ENCODE measurements around the gene FOXA1.

Gene FOXA1

GRCh38 chr14:37553935-37554550, 41.0 kb downstream of the FOXA1 start:
- Histone ChIP-seq H3K4me1 (ENCODE audit: control insufficient read depth, insufficient read depth, low read length) (no peaks in the 10 kb centered on the region), H3K9me3 (ENCODE audit: control insufficient read depth, insufficient read depth, low read length) (no peaks in the 10 kb centered on the region), H3K27ac (ENCODE audit: low read length) (no peak overlapping the region), H3K27me3 (ENCODE audit: control insufficient read depth, insufficient read depth, low read length) (no peaks in the 10 kb centered on the region), H3K36me3 (ENCODE audit: control insufficient read depth, insufficient read depth, low read length) (no peaks in the 10 kb centered on the region), H3K4me3 (ENCODE audit: low read length) (no peak overlapping the region)
- no peak for DNase-seq (ENCODE audit: low read depth, low spot score)
- no CpG with 5 or more reads among the region's 1 CpG for WGBS (ENCODE audit: insufficient coverage, insufficient read length)

GRCh38 chr14:37551119-37551518, 43.9 kb downstream of the FOXA1 start:
- Histone ChIP-seq H3K9me3 (ENCODE audit: control insufficient read depth, insufficient read depth, low read length) (no peaks in the 10 kb centered on the region), H3K4me1 (ENCODE audit: control insufficient read depth, insufficient read depth, low read length) (no peaks in the 10 kb centered on the region), H3K4me3 (ENCODE audit: low read length) (no peak overlapping the region), H3K36me3 (ENCODE audit: control insufficient read depth, insufficient read depth, low read length) (no peaks in the 10 kb centered on the region), H3K27me3 (ENCODE audit: control insufficient read depth, insufficient read depth, low read length) (no peaks in the 10 kb centered on the region), H3K27ac (ENCODE audit: low read length) (no peak overlapping the region)
- no peak for DNase-seq (ENCODE audit: low read depth, low spot score)
- WGBS (ENCODE audit: insufficient coverage, insufficient read length), result 100% methylated on average over 1 of the region's 1 CpG

- no CpG with 5 or more reads among the region's 5 CpGs for WGBS (ENCODE audit: insufficient coverage, insufficient read length)
- no peak for DNase-seq (ENCODE audit: low read depth, low spot score)
- H3K9me3 ChIP-seq (ENCODE audit: control insufficient read depth, insufficient read depth, low read length), result no peaks in the 10 kb centered on the region
- H3K27ac ChIP-seq (ENCODE audit: low read length), result no peak overlapping the region
- H3K36me3 ChIP-seq (ENCODE audit: control insufficient read depth, insufficient read depth, low read length), result no peaks in the 10 kb centered on the region
- H3K27me3 ChIP-seq (ENCODE audit: control insufficient read depth, insufficient read depth, low read length), result no peaks in the 10 kb centered on the region
- no peaks in the 10 kb centered on the region for H3K4me1 ChIP-seq (ENCODE audit: control insufficient read depth, insufficient read depth, low read length)
- no peak overlapping the region for H3K4me3 ChIP-seq (ENCODE audit: low read length)
Observed at GRCh38 chr14:37550511-37550910, 44.5 kb downstream of the FOXA1 start.

- DNase-seq (ENCODE audit: low read depth, low spot score), result no peak
- no CpG with 5 or more reads among the region's 6 CpGs for WGBS (ENCODE audit: insufficient coverage, insufficient read length)
- H3K4me3 ChIP-seq (ENCODE audit: low read length), result no peak overlapping the region
- H3K27ac ChIP-seq (ENCODE audit: low read length), result no peak overlapping the region
- H3K27me3 ChIP-seq (ENCODE audit: control insufficient read depth, insufficient read depth, low read length), result no peaks in the 10 kb centered on the region
- no peaks in the 10 kb centered on the region; the same call in 1 of the 2 replicates for H3K4me1 ChIP-seq (ENCODE audit: control insufficient read depth, insufficient read depth, low read length)
- no peaks in the 10 kb centered on the region for H3K9me3 ChIP-seq (ENCODE audit: control insufficient read depth, insufficient read depth, low read length)
- H3K36me3 ChIP-seq (ENCODE audit: control insufficient read depth, insufficient read depth, low read length), result no peaks in the 10 kb centered on the region
Observed at GRCh38 chr14:37546621-37547447, 48.2 kb downstream of the FOXA1 start.

- no peak for DNase-seq (ENCODE audit: low read depth, low spot score)
- Histone ChIP-seq H3K27me3 (ENCODE audit: control insufficient read depth, insufficient read depth, low read length) (no peaks in the 10 kb centered on the region), H3K9me3 (ENCODE audit: control insufficient read depth, insufficient read depth, low read length) (no peaks in the 10 kb centered on the region), H3K4me1 (ENCODE audit: control insufficient read depth, insufficient read depth, low read length) (no peaks in the 10 kb centered on the region; the same call in 1 of the 2 replicates), H3K4me3 (ENCODE audit: low read length) (no peak overlapping the region), H3K27ac (ENCODE audit: low read length) (no peak overlapping the region), H3K36me3 (ENCODE audit: control insufficient read depth, insufficient read depth, low read length) (no peaks in the 10 kb centered on the region)
Observed at GRCh38 chr14:37545174-37545573, 49.9 kb downstream of the FOXA1 start.

GRCh38 chr14:37544407-37544806, 50.6 kb downstream of the FOXA1 start:
- no peaks in the 10 kb centered on the region; the same call in 1 of the 2 replicates for H3K4me1 ChIP-seq (ENCODE audit: control insufficient read depth, insufficient read depth, low read length)
- H3K27ac ChIP-seq (ENCODE audit: low read length), result no peak overlapping the region
- WGBS (ENCODE audit: insufficient coverage, insufficient read length), result no CpG with 5 or more reads among the region's 2 CpGs
- no peak overlapping the region for H3K4me3 ChIP-seq (ENCODE audit: low read length)
- H3K9me3 ChIP-seq (ENCODE audit: control insufficient read depth, insufficient read depth, low read length), result no peaks in the 10 kb centered on the region
- H3K36me3 ChIP-seq (ENCODE audit: control insufficient read depth, insufficient read depth, low read length), result no peaks in the 10 kb centered on the region
- no peaks in the 10 kb centered on the region for H3K27me3 ChIP-seq (ENCODE audit: control insufficient read depth, insufficient read depth, low read length)
- DNase-seq (ENCODE audit: low read depth, low spot score), result no peak

GRCh38 chr14:37539992-37540391, 55.1 kb downstream of the FOXA1 start:
- no peaks in the 10 kb centered on the region for H3K27me3 ChIP-seq (ENCODE audit: control insufficient read depth, insufficient read depth, low read length)
- no peak overlapping the region for H3K4me3 ChIP-seq (ENCODE audit: low read length)
- WGBS (ENCODE audit: insufficient coverage, insufficient read length), result 100% methylated on average over 1 of the region's 1 CpG
- DNase-seq (ENCODE audit: low read depth, low spot score), result no peak
- no peaks in the 10 kb centered on the region for H3K9me3 ChIP-seq (ENCODE audit: control insufficient read depth, insufficient read depth, low read length)
- H3K36me3 ChIP-seq (ENCODE audit: control insufficient read depth, insufficient read depth, low read length), result no peaks in the 10 kb centered on the region
- no peaks in the 10 kb centered on the region; the same call in 1 of the 2 replicates for H3K4me1 ChIP-seq (ENCODE audit: control insufficient read depth, insufficient read depth, low read length)
- no peak overlapping the region for H3K27ac ChIP-seq (ENCODE audit: low read length)
